Smooth muscle cell (in vitro differentiated cells): ENCODE results near the gene GALNT17. TPM values are rescaled to one million over a fixed set of nuclear protein-coding genes. Genes with fewer than 3 reads are reported as not detected.
"Not testable (repeated sequence)": the region's sequence is repeated elsewhere in the genome, so short reads cannot be mapped to it uniquely, and the experiment has no call there.

Source experiments
- DNase-seq: peaks from one replicate; lab custom pipeline; 2025; ENCODE audit not compliant: unreplicated experiment; lab: John Stamatoyannopoulos, UW
- H2AFZ ChIP-seq: fragments of 200-600 bp; sonication (generic); 2 replicates; pipeline ENCODE4 v1.6.0; 2016; ENCODE audit warnings: antibody characterized with exemption, low read depth, mild to moderate bottlenecking
- H3F3A ChIP-seq: fragments of 200-600 bp; sonication (generic); 2 replicates; pipeline ENCODE4 v1.6.0; 2017; ENCODE audit warnings: antibody characterized with exemption, low read depth
- H3K27ac ChIP-seq: fragments of 200-600 bp; sonication (generic); 2 replicates; pipeline ENCODE4 v1.5.1; 2016; ENCODE audit warnings: low read depth, mild to moderate bottlenecking
- H3K27me3 ChIP-seq: fragments of 200-600 bp; sonication (generic); 2 replicates; pipeline ENCODE4 v1.6.1; 2016; ENCODE audit warnings: low read depth, mild to moderate bottlenecking
- H3K36me3 ChIP-seq: fragments of 200-600 bp; sonication (generic); 2 replicates; pipeline ENCODE4 v1.5.1; 2016; ENCODE audit warnings: low read depth
- H3K4me1 ChIP-seq: fragments of 200-600 bp; sonication (generic); 2 replicates; pipeline ENCODE4 v1.5.1; 2016; ENCODE audit warnings: low read depth
- H3K4me2 ChIP-seq: fragments of 200-600 bp; sonication (generic); 2 replicates; pipeline ENCODE4 v1.6.0; 2016; ENCODE audit warnings: mild to moderate bottlenecking
- H3K4me3 ChIP-seq: fragments of 200-600 bp; sonication (generic); 2 replicates; pipeline ENCODE4 v1.5.1; 2016; ENCODE audit warnings: mild to moderate bottlenecking
- H3K79me2 ChIP-seq: fragments of 200-600 bp; sonication (generic); 2 replicates; pipeline ENCODE4 v1.6.0; 2016; ENCODE audit warnings: low read depth, mild to moderate bottlenecking
- H3K9ac ChIP-seq: fragments of 200-600 bp; sonication (generic); 2 replicates; pipeline ENCODE4 v1.6.0; 2016; ENCODE audit warnings: low read depth
- H3K9me3 ChIP-seq: fragments of 200-600 bp; sonication (generic); replicated peaks from 2 replicates; pipeline ENCODE4 v1.5.1; 2016; ENCODE audit warnings: low read depth
- H4K20me1 ChIP-seq: fragments of 200-600 bp; sonication (generic); 2 replicates; pipeline ENCODE4 v1.6.0; 2016; ENCODE audit warnings: low read depth
- WGBS: methylation state at CpG from one replicate; pipeline ENCODE4 v1.1.7; 2016; ENCODE audit warnings: low lambda C conversion rate; 5-methylcytosine and 5-hydroxymethylcytosine counted together
- polyA plus RNA-seq: library from polyadenylated mRNA; unstranded; fragments of >200 nt; fragmentation: Nextera tagmentation; extraction: Ambion mirVana; gene quantifications from 2 replicates; pipeline ENCODE4 v1.2.1, GENCODE V29; 2016
- total RNA-seq: library from RNA; depleted of rRNA; stranded (reverse); fragments of >200 nt; gene quantifications from 2 replicates; pipeline ENCODE4 v1.2.3, GENCODE V29; 2014
- TF ChIP-seq, protein P1 (sequence below): fragments of 200-600 bp; sonication (generic); IDR thresholded peaks from 2 replicates; pipeline ENCODE4 v1.5.1; 2017; ENCODE audit warnings: borderline replicate concordance, mild to moderate bottlenecking, antibody characterized with exemption; ENCODE audit not compliant: insufficient read depth, poor library complexity, severe bottlenecking

The GALNT17 gene
- total and polyA plus RNA-seq, 2 experiments from 2014 or later, result 0.38 to 0.45 TPM

DNA sequence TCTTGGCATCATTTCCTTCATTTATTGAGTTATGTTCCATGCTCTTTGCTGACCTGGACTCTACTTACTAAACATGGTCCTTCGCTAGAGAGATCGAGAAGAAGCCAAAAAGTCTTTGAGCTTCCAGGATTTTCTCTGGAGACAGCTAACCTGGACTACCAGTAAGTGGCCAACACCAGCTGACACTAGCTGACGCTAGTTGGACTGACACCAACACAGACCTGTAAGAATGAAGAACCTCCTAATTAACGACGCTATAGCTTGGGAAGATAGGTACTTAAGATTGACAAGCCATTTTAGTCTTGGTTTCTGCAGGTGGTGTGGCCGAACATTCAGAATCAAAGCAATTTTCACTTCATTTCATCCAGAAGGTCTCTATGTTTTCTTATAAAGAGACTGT, 66.4 kb downstream of the GALNT17 start:
- no peaks in the 10 kb centered on the region for H3K79me2 ChIP-seq
- no peak overlapping the region for H3K4me2 ChIP-seq
- 98% methylated on average over 6 of the region's 6 CpGs for WGBS

GRCh38 chr7:71198887-71199286, 66.9 kb downstream of the GALNT17 start:
- Histone ChIP-seq H3K79me2 (no peaks in the 10 kb centered on the region), H4K20me1 (no peaks in the 10 kb centered on the region), H3K4me1 (no peaks in the 10 kb centered on the region), H3K9ac (no peak overlapping the region), H2AFZ (no peak overlapping the region), H3K9me3 (no peaks in the 10 kb centered on the region), H3K4me2 (peak overlapping the region; percentile 53), H3K4me3 (no peak overlapping the region), H3K27me3 (no peaks in the 10 kb centered on the region), H3F3A (no peaks in the 10 kb centered on the region), H3K27ac (no peak overlapping the region), H3K36me3 (no peaks in the 10 kb centered on the region)
- TF ChIP-seq, protein P1, sequence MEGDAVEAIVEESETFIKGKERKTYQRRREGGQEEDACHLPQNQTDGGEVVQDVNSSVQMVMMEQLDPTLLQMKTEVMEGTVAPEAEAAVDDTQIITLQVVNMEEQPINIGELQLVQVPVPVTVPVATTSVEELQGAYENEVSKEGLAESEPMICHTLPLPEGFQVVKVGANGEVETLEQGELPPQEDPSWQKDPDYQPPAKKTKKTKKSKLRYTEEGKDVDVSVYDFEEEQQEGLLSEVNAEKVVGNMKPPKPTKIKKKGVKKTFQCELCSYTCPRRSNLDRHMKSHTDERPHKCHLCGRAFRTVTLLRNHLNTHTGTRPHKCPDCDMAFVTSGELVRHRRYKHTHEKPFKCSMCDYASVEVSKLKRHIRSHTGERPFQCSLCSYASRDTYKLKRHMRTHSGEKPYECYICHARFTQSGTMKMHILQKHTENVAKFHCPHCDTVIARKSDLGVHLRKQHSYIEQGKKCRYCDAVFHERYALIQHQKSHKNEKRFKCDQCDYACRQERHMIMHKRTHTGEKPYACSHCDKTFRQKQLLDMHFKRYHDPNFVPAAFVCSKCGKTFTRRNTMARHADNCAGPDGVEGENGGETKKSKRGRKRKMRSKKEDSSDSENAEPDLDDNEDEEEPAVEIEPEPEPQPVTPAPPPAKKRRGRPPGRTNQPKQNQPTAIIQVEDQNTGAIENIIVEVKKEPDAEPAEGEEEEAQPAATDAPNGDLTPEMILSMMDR, result no peak
- DNase-seq, result no peak
- 32% methylated on average over 8 of the region's 8 CpGs for WGBS

More for the DNA sequence above, 66.4 kb downstream of the GALNT17 start:
- Histone ChIP-seq H3K27me3 (no peaks in the 10 kb centered on the region), H3K27ac (no peak overlapping the region), H2AFZ (no peak overlapping the region), H3K9me3 (no peaks in the 10 kb centered on the region), H3K4me3 (no peak overlapping the region), H3K4me1 (no peaks in the 10 kb centered on the region), H4K20me1 (no peaks in the 10 kb centered on the region), H3K36me3 (no peaks in the 10 kb centered on the region), H3K9ac (no peak overlapping the region), H3F3A (no peaks in the 10 kb centered on the region)
- TF ChIP-seq, protein P1, result no peak
- DNase-seq, result no peak

- no peaks in the 10 kb centered on the region for H3K4me1 ChIP-seq
- TF ChIP-seq, protein P1, result no peak
- no peaks in the 10 kb centered on the region for H3K27me3 ChIP-seq
- no peaks in the 10 kb centered on the region for H3F3A ChIP-seq
- H3K36me3 ChIP-seq, result no peaks in the 10 kb centered on the region
- H3K9me3 ChIP-seq, result no peaks in the 10 kb centered on the region
- H3K9ac ChIP-seq, result no peak overlapping the region
- H3K27ac ChIP-seq, result no peak overlapping the region
- H3K79me2 ChIP-seq, result no peaks in the 10 kb centered on the region
- no peak overlapping the region for H2AFZ ChIP-seq
- no peak overlapping the region for H3K4me3 ChIP-seq
- no peaks in the 10 kb centered on the region for H4K20me1 ChIP-seq
- WGBS, result 68% methylated on average over 4 of the region's 4 CpGs
- H3K4me2 ChIP-seq, result no peak overlapping the region
- DNase-seq, result no peak
Observed at GRCh38 chr7:71206184-71206583, 74.2 kb downstream of the GALNT17 start.

GRCh38 chr7:71208881-71209280, 76.9 kb downstream of the GALNT17 start:
- Histone ChIP-seq H3K4me2 (no peak overlapping the region), H3K79me2 (no peaks in the 10 kb centered on the region), H3K27ac (no peak overlapping the region), H3K9me3 (no peaks in the 10 kb centered on the region), H3K4me1 (no peaks in the 10 kb centered on the region), H3K36me3 (no peaks in the 10 kb centered on the region), H3F3A (no peaks in the 10 kb centered on the region), H3K4me3 (no peak overlapping the region), H4K20me1 (no peaks in the 10 kb centered on the region), H3K9ac (no peak overlapping the region), H2AFZ (no peak overlapping the region), H3K27me3 (no peaks in the 10 kb centered on the region)
- WGBS, result 61% methylated on average over 3 of the region's 3 CpGs
- TF ChIP-seq, protein P1, result no peak
- DNase-seq, result no peak

GRCh38 chr7:71209484-71209883, 77.5 kb downstream of the GALNT17 start:
- H3K27ac ChIP-seq, H3K36me3 ChIP-seq, H3K79me2 ChIP-seq, H3K27me3 ChIP-seq, H3K4me2 ChIP-seq, DNase-seq, H3K4me3 ChIP-seq, H3K9ac ChIP-seq, H3K9me3 ChIP-seq, H3K4me1 ChIP-seq, H3F3A ChIP-seq, H4K20me1 ChIP-seq, H2AFZ ChIP-seq: not testable (repeated sequence)
- 92% methylated on average over 4 of the region's 4 CpGs for WGBS
